ENCODE measurements around the gene ERGIC1.

Gene ERGIC1

DNA sequence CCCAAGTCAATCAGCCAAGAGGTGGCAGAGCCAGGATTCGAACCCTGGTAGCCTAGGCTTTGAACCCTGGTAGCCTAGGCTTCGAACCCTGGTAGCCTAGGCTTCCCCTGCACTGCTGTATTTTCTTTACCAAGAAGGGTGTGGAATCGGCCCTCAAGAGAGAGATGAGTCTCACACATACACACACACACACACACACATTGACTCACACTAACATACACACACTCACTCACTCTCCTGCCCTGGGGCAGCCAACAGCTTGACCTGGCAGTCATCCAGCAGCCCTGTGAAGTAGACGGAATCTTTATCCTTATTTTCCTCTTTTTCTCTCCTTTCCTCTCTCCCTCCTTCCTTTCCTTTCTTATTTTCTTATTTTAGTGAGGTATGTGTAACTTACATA lies 69.7 kb downstream of the ERGIC1 start:
- DNase-seq = peak; percentile 87

DNA sequence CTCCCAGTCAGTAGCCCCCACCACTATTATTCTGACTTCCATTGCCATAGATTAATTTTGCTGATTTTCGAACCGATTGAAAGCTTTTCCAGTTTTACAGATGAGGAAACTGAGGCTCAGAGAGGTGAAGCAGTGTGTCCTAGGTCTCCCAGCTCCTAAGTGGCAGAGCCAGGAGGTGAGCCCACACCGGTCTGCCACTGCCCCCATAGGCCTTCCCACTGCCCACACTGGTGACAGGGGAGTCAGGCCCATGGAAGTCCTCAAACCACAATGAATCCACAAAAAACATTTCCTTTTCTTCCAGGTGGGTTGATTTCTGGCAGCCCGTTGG lies 70.2 kb downstream of the ERGIC1 start:
- DNase-seq = no peak

DNA sequence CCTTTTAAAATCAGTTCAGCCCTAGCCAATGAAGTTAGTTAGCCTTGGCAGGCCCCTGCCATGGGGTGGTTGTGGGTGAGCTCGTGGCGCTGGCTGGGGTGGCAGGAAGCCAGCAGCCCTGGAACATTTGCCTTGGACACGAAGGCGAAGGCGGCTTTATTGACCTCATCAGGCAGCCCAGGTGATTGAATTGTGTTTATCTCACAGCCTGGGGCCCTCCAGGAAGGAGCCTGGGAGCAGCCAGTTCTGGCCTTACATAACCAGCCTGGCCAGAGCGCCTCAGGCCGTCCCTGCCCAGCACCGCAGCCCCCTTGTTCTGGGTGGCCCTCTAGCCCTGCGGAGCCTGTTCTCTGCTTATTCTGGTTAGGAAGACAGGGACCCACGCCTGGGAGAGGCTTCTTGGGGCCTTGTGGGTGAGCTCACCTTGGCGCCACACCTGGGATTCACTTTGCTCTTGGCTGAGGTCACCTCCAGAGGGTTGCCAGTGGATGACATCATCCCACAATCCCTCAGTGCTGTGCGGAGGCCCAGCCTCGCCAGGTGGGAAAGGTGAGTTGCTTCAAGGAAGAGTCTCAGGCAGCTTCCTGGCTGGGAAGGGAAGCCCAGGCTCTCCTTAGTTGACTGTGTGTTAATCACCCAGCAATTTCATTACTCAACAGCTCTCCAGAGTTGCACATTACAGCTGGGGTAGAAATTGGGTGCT lies 70.7 kb downstream of the ERGIC1 start:
- DNase-seq = peak; percentile 98

DNA sequence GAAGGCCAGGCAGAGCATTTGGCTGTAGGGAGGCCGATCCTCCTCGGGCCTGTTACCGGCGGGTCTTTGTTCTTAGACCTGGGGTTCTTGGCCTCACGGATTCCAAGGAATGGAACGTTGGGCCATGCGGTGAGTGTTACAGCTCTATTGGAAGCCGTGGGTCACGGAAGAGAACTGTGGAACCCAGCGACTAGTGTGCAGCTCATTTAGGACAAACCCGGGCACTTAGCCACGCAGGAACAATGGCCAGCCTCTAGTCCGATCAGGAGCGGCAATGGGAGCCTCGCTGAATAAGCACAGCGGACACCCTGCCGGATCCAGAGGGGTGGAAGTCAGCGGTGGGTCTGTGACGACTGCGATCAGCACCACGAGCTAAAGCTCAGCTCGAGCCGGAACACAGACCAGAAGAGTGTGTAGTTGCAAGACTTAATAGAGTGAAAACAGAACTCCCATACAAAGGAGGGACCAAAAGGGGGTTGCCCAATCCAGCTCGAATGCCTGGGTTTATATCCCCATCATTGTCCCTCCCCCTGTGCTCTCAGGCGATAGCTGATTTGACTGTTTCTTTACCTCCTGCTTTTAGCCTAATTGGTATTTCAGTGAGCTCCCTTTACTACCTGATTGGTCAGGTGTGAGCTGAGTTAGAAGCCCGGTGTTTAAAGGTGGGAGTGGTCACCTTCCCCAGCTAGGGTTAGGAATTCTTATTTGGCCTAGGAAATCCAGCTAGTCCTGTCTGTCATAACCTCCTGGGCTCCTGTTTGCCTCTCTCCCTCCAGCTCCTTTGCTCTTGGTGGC lies 71.5 kb downstream of the ERGIC1 start:
- DNase-seq = peak; percentile 59

GRCh38 chr5:172906436-172906835 lies 72.4 kb downstream of the ERGIC1 start:
- no peak for DNase-seq

- DNase-seq = no peak
Measured at GRCh38 chr5:172906888-172907287, 72.8 kb downstream of the ERGIC1 start.

- no peak for DNase-seq
Measured at GRCh38 chr5:172907657-172908056, 73.6 kb downstream of the ERGIC1 start.

DNA sequence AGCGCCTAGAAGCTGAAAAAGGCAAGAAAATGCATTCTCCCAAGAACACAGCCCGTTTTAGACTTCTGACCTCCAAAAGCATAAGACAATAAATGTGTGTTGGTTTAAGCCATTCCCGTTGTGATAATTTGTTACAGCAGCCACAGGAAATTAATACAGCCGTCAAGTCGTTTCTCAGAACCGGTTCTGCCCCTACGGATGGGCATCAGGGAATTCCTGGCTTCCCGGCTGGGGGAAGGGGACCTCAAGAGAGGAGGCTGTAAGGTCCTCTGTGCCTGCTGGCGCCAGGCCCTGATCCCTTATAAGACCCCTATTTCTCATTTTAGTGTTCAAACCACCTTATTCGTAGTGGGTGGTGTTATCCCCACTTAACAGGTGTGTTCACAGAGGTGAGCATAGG lies 74.6 kb downstream of the ERGIC1 start:
- DNase-seq = no peak

- no peak for DNase-seq
Measured at GRCh38 chr5:172909931-172910502, 76.0 kb downstream of the ERGIC1 start.

GRCh38 chr5:172910828-172911627 lies 77.0 kb downstream of the ERGIC1 start:
- DNase-seq = peak; percentile 84

- DNase-seq = no peak
Measured at GRCh38 chr5:172911628-172911880, 77.5 kb downstream of the ERGIC1 start.

DNA sequence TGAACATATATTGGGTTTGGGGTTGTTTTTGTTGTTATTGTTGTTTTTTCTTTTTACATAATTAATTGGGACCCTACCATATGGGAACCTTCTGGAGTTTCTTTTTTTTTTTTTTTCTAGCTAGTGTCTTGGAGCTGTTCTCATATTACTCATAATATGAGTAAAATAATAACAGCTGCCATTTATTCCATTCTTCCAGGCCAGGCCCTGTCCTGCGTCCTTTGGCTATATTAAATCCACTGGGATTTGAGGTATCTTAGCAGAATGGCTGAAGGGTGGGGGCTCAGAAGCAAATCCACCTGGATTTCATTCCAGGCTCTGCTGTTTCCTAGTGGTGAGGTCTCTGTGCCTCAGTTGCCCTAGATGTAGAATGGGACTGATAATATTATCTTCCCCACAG lies 77.9 kb downstream of the ERGIC1 start:
- DNase-seq = no peak

DNA sequence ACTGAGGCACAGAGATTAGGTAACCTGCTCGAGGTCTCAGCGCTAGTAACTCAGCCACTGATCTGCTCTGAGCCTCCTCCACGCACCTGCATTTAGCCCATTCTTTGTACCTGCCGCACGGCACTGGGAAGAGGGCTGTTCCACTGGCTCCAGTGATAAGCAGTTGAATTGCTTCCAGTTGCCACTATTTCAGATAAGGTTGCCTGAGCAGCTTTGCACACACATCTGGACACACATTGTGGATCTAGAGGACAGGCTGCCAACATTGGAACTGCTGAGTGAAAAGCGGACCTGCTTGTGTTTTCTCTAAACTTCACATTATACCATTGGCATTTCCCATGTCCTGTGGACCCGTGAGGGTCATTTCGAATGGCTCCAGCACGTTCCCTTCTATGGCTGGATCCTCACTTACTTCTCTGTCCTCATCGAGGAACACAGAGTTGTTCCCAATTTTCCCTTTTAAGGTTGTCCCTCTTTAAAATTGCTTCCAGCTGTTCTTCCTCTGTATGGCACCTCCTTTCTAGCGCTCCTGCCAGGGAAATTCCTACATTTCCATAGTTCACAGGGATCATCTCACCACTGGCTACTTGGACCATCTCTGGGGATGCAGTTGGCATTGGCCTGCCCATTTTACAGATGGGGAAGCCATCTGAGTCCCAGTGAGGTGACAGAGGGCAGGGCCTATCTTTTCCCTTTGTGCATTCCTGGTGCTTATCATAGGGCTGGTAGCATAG lies 79.2 kb downstream of the ERGIC1 start:
- DNase-seq = no peak

DNA sequence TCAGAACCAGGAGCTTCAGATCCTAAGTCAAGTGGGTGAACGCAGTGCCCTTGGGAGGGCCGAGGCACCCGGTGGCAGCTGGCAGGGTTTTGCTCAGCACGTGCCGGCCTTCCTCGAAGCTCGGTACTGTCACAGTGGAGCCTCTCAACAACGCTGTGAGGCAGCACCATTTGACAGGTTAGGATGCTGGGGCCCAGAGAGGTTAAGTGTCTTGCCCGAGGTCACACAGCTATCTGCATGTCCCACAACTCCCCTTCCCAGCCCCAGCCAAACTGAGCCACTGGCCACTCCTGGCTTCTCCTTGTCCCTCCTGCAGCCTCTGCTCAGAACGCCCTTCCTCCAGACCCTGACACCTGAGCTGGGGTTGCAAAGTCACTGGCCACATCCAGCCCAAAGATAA lies 81.5 kb downstream of the ERGIC1 start:
- DNase-seq = no peak

DNA sequence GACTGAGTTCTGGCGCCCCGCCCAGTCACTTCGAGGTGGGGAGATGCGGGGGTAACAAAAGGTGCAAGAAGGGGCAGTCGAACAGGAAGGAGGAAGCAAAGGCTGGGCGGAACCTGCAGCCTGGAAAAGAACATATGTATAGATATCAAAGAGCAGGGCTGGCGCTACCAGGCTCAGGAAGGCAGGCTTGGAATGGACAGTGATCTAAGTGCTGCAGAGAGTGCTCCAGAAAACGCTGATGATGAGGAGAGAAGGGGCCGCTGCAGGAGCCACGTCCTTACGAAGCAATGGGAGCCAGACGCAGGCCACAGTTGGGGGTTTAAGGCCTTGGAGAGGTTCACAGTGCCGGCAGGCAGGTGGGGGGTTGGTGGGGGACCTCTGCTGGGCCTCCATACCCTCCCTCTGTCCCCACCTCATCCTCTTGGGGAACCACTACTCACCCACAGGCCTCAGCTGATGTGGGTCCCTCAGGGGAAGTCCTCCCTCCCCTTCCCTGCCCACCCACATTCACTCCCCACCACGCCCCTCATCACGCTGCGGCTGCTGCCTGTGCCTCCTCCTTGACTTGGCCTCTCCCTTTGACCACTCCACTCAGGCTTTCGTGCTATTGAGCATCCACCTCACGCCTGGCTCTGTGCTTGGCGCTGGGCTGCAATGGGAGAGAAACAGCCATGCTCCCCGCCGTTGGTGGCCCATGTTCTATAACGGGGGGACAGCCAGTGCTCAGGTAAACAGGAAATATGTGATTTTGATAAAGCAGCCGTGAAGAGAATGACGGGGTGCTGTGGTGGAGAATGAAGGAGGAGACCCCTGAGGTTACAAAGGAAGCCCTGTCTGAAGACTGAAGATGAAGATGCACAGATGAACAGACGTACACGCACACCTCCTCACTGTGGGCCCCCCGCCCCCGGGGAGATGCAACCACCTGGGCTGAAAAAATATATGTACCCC lies 84.6 kb downstream of the ERGIC1 start:
- DNase-seq = peak; percentile 32

- DNase-seq = peak; percentile 55
Measured at GRCh38 chr5:172919525-172920446, 85.7 kb downstream of the ERGIC1 start.

GRCh38 chr5:172920447-172920849 lies 86.4 kb downstream of the ERGIC1 start:
- peak; percentile 95 for DNase-seq

DNA sequence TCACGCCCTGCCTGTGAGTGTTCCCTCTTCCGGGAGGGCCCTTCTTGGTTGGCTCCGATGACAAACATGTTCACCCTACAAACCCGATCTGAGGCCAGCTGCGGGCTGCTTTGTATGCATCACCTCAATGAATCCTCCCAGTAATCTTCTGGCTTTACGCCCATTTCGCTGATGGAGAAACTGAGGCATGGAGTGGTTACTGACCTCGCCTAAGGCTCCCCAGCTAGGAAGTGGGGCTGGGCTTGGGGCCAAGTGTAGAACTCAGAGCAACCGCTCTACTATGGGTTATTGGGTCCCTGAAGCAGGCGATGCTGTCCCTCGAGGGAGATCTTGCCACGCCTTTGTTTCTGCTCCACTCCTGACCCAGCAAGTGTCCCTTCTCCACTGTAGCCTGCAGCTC lies 86.9 kb downstream of the ERGIC1 start:
- DNase-seq = no peak

- DNase-seq = no peak
Measured at GRCh38 chr5:172921906-172922305, 87.9 kb downstream of the ERGIC1 start.

DNA sequence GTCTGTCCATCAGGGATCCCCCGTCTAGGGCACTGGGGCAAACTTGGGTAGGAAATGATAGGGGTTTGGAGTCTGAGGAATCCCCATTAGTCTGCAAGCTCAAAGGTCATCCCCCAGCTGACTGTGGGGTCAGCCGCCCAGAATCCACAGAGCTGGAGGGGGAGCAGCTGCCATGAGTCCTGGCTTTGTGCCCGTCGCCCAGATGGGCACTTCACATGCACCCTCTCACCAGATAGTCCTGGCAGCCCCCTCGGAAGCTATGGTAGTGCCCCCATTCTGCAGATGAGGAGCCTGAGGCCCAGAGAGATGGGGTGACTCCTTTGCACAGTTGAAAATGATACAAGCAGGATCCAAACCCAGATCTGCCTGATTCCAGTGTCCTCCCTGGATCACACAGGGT lies 89.5 kb downstream of the ERGIC1 start:
- no peak for DNase-seq
